Measurements from ENCODE around the gene APBB1.

Gene APBB1

GRCh38 chr11:6440906-6441358 lies 22.0 kb upstream of the APBB1 start, which contains the start of gene HPX:
HPX (minus strand) TSS chr11:6440987; CDS start chr11:6440963, 24 bp downstream.
- Histone ChIP-seq H3K9me3 (ENCODE audit: control insufficient read depth, low read depth, low read length) (no peaks in the 10 kb centered on the region), H3K27ac (ENCODE audit: low read length) (no peak within 1 kb of the TSS), H3K27me3 (ENCODE audit: control insufficient read depth, insufficient read depth, low read length) (no peaks in the 10 kb centered on the region), H3K36me3 (ENCODE audit: control insufficient read depth, low read depth, low read length) (no peaks in the 10 kb centered on the region), H3K4me3 (ENCODE audit: low read length) (no peak within 1 kb of the TSS), H3K4me1 (ENCODE audit: control insufficient read depth, low read depth, low read length) (no peaks in the 10 kb centered on the region), H3K9ac (ENCODE audit: low read length) (no peak within 1 kb of the TSS)

- Histone ChIP-seq H3K4me1 (ENCODE audit: control insufficient read depth, low read depth, low read length) (no peaks in the 10 kb centered on the region), H3K9me3 (ENCODE audit: control insufficient read depth, low read depth, low read length) (no peaks in the 10 kb centered on the region), H3K27ac (ENCODE audit: low read length) (no peak overlapping the region), H3K27me3 (ENCODE audit: control insufficient read depth, insufficient read depth, low read length) (no peaks in the 10 kb centered on the region), H3K4me3 (ENCODE audit: low read length) (no peak overlapping the region), H3K36me3 (ENCODE audit: control insufficient read depth, low read depth, low read length) (no peaks in the 10 kb centered on the region), H3K9ac (ENCODE audit: low read length) (no peak overlapping the region)
These were observed 20.2 kb upstream of the APBB1 start for GRCh38 chr11:6438979-6439571.

- Histone ChIP-seq H3K4me3 (ENCODE audit: low read length) (no peak overlapping the region), H3K27me3 (ENCODE audit: control insufficient read depth, insufficient read depth, low read length) (no peaks in the 10 kb centered on the region), H3K27ac (ENCODE audit: low read length) (no peak overlapping the region), H3K9me3 (ENCODE audit: control insufficient read depth, low read depth, low read length) (no peaks in the 10 kb centered on the region), H3K4me1 (ENCODE audit: control insufficient read depth, low read depth, low read length) (no peaks in the 10 kb centered on the region), H3K9ac (ENCODE audit: low read length) (no peak overlapping the region), H3K36me3 (ENCODE audit: control insufficient read depth, low read depth, low read length) (no peaks in the 10 kb centered on the region)
These were observed 19.1 kb upstream of the APBB1 start for GRCh38 chr11:6437993-6438392.

DNA sequence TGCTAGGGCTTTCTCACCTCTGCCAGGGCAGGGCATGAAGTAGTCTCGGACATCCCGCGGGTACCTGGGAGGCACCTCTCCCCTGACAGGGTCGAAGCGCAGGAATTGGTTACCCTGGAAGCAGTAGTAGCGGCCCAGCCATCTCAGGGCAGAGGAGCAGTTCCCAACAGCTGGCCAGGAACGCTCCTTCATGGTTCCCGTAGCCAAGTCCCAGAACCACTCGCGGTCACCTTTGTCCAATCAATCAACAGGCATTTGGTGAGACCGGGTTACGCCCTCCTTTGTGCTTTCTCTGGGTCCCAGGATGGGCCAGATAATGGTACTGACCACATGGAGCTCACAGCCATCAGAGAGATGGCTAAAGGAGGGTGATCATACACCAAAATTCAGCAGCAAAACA lies 18.5 kb upstream of the APBB1 start:
- no peaks in the 10 kb centered on the region for H3K4me1 ChIP-seq (ENCODE audit: control insufficient read depth, low read depth, low read length)

DNA sequence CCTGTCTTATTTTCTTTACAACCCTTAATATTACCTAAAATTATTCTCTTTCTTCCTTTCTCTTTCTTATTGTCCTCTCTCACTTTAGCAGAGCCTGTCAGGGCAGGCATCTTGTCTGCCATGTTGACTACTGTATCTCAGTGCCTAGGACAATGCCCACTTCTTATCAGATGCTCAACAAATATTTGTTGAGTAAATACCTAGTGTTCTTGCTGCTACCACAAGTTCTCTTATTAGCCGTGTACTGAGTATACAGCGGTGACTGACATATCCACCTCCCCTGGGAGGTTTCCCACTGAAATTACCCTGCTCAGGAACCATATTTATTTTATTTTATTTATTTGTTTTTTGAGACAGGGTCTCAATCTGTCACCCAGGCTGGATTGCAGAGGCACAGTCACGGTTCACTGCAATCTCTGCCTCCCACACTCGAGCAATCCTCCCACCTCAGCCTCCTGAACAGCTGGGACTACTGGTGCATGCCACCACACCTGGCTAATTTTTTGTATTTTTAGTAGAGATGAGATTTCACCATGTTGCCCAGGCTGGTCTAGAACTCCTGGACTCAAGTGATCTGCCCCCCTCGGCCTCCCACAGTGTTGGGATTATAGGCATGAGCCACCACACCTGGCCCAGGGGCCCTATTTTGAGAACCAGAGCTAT lies 15.2 kb upstream of the APBB1 start:
- no peak overlapping the region for H3K4me3 ChIP-seq (ENCODE audit: low read length)
- H3K9me3 ChIP-seq (ENCODE audit: control insufficient read depth, low read depth, low read length) = no peaks in the 10 kb centered on the region
- no peaks in the 10 kb centered on the region for H3K27me3 ChIP-seq (ENCODE audit: control insufficient read depth, insufficient read depth, low read length)
- no peaks in the 10 kb centered on the region for H3K36me3 ChIP-seq (ENCODE audit: control insufficient read depth, low read depth, low read length)
- no peak overlapping the region for H3K27ac ChIP-seq (ENCODE audit: low read length)
- no peaks in the 10 kb centered on the region for H3K4me1 ChIP-seq (ENCODE audit: control insufficient read depth, low read depth, low read length)
- H3K9ac ChIP-seq (ENCODE audit: low read length) = no peak overlapping the region

More for the DNA sequence above, 18.5 kb upstream of the APBB1 start:
- H3K4me3 ChIP-seq (ENCODE audit: low read length) = no peak overlapping the region
- H3K36me3 ChIP-seq (ENCODE audit: control insufficient read depth, low read depth, low read length) = no peaks in the 10 kb centered on the region
- H3K27ac ChIP-seq (ENCODE audit: low read length) = no peak overlapping the region
- no peak overlapping the region for H3K9ac ChIP-seq (ENCODE audit: low read length)
- no peaks in the 10 kb centered on the region for H3K27me3 ChIP-seq (ENCODE audit: control insufficient read depth, insufficient read depth, low read length)
- H3K9me3 ChIP-seq (ENCODE audit: control insufficient read depth, low read depth, low read length) = no peaks in the 10 kb centered on the region

GRCh38 chr11:6431861-6432260 lies 13.0 kb upstream of the APBB1 start:
- Histone ChIP-seq H3K9ac (ENCODE audit: low read length) (no peak overlapping the region), H3K9me3 (ENCODE audit: control insufficient read depth, low read depth, low read length) (no peaks in the 10 kb centered on the region), H3K4me3 (ENCODE audit: low read length) (no peak overlapping the region), H3K4me1 (ENCODE audit: control insufficient read depth, low read depth, low read length) (peaks cover 5% of the 10 kb centered on the region), H3K36me3 (ENCODE audit: control insufficient read depth, low read depth, low read length) (no peaks in the 10 kb centered on the region), H3K27ac (ENCODE audit: low read length) (no peak overlapping the region), H3K27me3 (ENCODE audit: control insufficient read depth, insufficient read depth, low read length) (no peaks in the 10 kb centered on the region)

DNA sequence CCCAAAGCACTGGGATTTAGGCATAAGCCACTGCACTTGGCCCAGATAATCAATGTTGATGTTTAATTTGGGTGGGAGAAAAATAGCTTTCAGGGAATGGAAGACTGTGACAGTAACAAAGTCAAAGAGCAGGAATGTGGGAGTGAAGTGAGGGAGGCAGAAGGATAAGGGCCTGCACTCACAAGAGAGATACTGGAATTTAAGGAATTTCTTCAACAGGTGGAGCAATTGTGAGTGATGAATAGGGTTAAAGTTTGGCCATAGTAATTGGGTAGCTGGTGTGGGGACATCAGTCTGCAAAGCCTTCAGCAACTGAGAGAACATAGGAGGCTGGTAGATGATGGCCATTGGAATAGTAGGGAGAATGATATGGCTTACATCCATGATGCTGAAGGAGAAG lies 8.6 kb upstream of the APBB1 start:
- no peaks in the 10 kb centered on the region for H3K9me3 ChIP-seq (ENCODE audit: control insufficient read depth, low read depth, low read length)
- peaks cover 5% of the 10 kb centered on the region for H3K4me1 ChIP-seq (ENCODE audit: control insufficient read depth, low read depth, low read length)
- no peak overlapping the region for H3K4me3 ChIP-seq (ENCODE audit: low read length)
- no peak overlapping the region for H3K27ac ChIP-seq (ENCODE audit: low read length)
- H3K27me3 ChIP-seq (ENCODE audit: control insufficient read depth, insufficient read depth, low read length) = no peaks in the 10 kb centered on the region
- no peak overlapping the region for H3K9ac ChIP-seq (ENCODE audit: low read length)
- H3K36me3 ChIP-seq (ENCODE audit: control insufficient read depth, low read depth, low read length) = no peaks in the 10 kb centered on the region

DNA sequence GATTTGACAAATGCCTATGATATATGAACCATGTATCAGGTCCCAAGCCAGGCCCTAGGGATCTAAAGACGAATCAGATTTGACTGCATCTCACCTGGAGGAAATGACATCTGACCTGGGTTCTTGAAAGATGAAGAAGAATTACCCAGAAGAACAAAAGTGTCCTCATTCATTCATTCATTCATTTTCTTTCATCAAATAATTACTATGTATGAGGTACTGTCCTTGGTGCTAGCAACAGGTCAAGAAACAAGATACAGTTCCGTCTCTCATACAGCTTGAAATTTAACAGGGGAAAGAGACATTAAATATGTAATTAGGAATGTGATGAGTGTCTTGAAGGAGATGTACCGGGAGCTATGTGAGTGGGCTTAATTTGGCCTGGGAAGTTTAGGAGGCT lies 1.8 kb upstream of the APBB1 start:
- Histone ChIP-seq H3K27ac (ENCODE audit: low read length) (no peak overlapping the region), H3K9me3 (ENCODE audit: control insufficient read depth, low read depth, low read length) (no peaks in the 10 kb centered on the region), H3K9ac (ENCODE audit: low read length) (no peak overlapping the region), H3K4me3 (ENCODE audit: low read length) (no peak overlapping the region), H3K36me3 (ENCODE audit: control insufficient read depth, low read depth, low read length) (no peaks in the 10 kb centered on the region), H3K27me3 (ENCODE audit: control insufficient read depth, insufficient read depth, low read length) (peaks cover 20% of the 10 kb centered on the region), H3K4me1 (ENCODE audit: control insufficient read depth, low read depth, low read length) (no peaks in the 10 kb centered on the region)

DNA sequence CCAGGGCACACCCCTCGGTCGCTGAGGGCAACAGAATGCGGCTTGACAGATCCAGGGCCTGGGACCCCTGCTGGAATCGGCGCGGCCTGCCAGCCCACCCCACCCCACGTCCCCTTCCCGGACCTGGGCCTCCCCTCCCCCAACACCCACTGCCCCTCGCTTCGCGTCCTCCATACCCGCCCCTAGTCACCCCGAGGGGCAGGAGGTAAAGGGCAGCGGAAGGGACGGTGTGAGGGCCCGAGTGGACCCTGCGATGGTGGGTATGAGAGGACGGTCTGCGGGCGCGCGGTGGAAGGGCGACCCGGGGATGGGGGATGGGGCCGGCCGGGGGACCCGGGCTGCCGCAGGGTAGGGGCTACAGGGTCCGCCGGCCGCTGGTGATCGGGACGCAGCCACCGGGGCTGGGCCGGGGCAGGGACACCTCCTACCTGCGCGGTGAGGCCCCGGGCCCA lies 311 bp downstream of the APBB1 start:
- Histone ChIP-seq H3K36me3 (ENCODE audit: control insufficient read depth, low read depth, low read length) (no peaks in the 10 kb centered on the region), H3K4me3 (ENCODE audit: low read length) (peak overlapping the region; percentile 75), H3K27ac (ENCODE audit: low read length) (no peak overlapping the region), H3K9ac (ENCODE audit: low read length) (no peak overlapping the region), H3K9me3 (ENCODE audit: control insufficient read depth, low read depth, low read length) (no peaks in the 10 kb centered on the region), H3K27me3 (ENCODE audit: control insufficient read depth, insufficient read depth, low read length) (peaks cover 20% of the 10 kb centered on the region), H3K4me1 (ENCODE audit: control insufficient read depth, low read depth, low read length) (no peaks in the 10 kb centered on the region)

GRCh38 chr11:6417907-6418556 lies 862 bp downstream of the APBB1 start:
- Histone ChIP-seq H3K4me3 (ENCODE audit: low read length) (peak overlapping the region; percentile 75), H3K27me3 (ENCODE audit: control insufficient read depth, insufficient read depth, low read length) (peaks cover 20% of the 10 kb centered on the region), H3K9me3 (ENCODE audit: control insufficient read depth, low read depth, low read length) (no peaks in the 10 kb centered on the region), H3K36me3 (ENCODE audit: control insufficient read depth, low read depth, low read length) (no peaks in the 10 kb centered on the region), H3K9ac (ENCODE audit: low read length) (no peak overlapping the region), H3K27ac (ENCODE audit: low read length) (no peak overlapping the region), H3K4me1 (ENCODE audit: control insufficient read depth, low read depth, low read length) (no peaks in the 10 kb centered on the region)

DNA sequence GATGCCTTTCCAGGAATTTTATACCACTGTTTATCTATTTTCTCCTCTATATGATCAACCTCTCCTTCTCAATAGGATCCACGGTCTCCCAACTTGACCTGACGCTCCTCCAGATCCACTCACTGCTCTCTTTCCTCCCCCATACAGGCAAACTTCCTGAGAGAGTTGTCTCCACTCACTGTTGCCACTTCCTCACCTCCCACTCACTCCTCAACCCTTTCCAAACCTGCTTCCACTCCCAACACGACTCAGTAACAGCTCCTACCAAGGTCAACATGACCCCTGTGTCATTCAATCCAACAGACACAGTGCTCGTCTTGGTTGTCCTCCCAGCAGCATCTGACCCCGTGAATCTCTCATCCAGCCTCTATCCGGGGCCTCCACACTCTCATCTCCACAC lies 3.1 kb downstream of the APBB1 start:
- H3K36me3 ChIP-seq (ENCODE audit: control insufficient read depth, low read depth, low read length) = no peaks in the 10 kb centered on the region
- H3K9ac ChIP-seq (ENCODE audit: low read length) = no peak overlapping the region
- H3K27me3 ChIP-seq (ENCODE audit: control insufficient read depth, insufficient read depth, low read length) = peaks cover 20% of the 10 kb centered on the region
- H3K9me3 ChIP-seq (ENCODE audit: control insufficient read depth, low read depth, low read length) = no peaks in the 10 kb centered on the region
- no peak overlapping the region for H3K27ac ChIP-seq (ENCODE audit: low read length)
- H3K4me1 ChIP-seq (ENCODE audit: control insufficient read depth, low read depth, low read length) = no peaks in the 10 kb centered on the region
- H3K4me3 ChIP-seq (ENCODE audit: low read length) = no peak overlapping the region

Measured in iPS-18a (cell line).